Adrenal gland (tissue), 12 donors: ENCODE measurements around the gene ENC1. TPM values are rescaled to one million over a fixed set of nuclear protein-coding genes. Genes with fewer than 3 reads are reported as not detected.

ENCODE experiments used
- DNase-seq, 7 donors: peaks; one replicate each; pipeline ENCODE4 v3.0.0-alpha.2; 2019 to 2020
- H3K27ac ChIP-seq, 5 donors: fragments of 200-600 bp; sonication (generic) in 4 of 5; 1 replicate in 3 of 5; 2 replicates in 2 of 5; pipeline versions ENCODE4 v1.5.1 to v1.8.0; 2016 to 2020; ENCODE audit warnings: mild to moderate bottlenecking in 1 of 5
- H3K27me3 ChIP-seq: fragments of 200-600 bp; 2 replicates; pipeline ENCODE4 v1.8.0; 2021
- H3K36me3 ChIP-seq, 2 donors: fragments of 200-600 bp; replicated peaks in 1 of 2; 1 replicate in 1 of 2; 2 replicates in 1 of 2; pipeline versions ENCODE4 v1.5.1 to v1.8.0; 2018 to 2022
- H3K4me1 ChIP-seq, 2 donors: fragments of 200-600 bp; replicated peaks in 1 of 2; 1 replicate in 1 of 2; 2 replicates in 1 of 2; pipeline versions ENCODE4 v1.5.1 to v1.8.0; 2018 to 2021
- H3K4me3 ChIP-seq, 4 donors: fragments of 200-600 bp; sonication (generic) in 3 of 4; one replicate each; pipeline ENCODE4 v1.5.1; 2016 to 2018
- H3K9me3 ChIP-seq, 3 donors: fragments of 200-600 bp; sonication (generic) in 1 of 3; replicated peaks in 1 of 3; 1 replicate in 2 of 3; 2 replicates in 1 of 3; pipeline versions ENCODE4 v1.5.1 to v1.8.0; 2016 to 2021
- POLR2A ChIP-seq, 2 donors: fragments of 450-650 bp; IDR thresholded peaks; one replicate each; pipeline ENCODE4 v1.6.1; 2017; ENCODE audit warnings: antibody characterized with exemption in 2 of 2, mild to moderate bottlenecking in 2 of 2, moderate library complexity in 1 of 2
- WGBS, 4 donors: extraction: QIAGEN DNeasy Blood & Tissue Kit in 2 of 4; methylation state at CpG; one replicate each; pipeline versions ENCODE4 v1.1.5 to v1.1.7; 2013 to 2017; 5-methylcytosine and 5-hydroxymethylcytosine counted together
- intact Hi-C, 2 donors: fragments of 100-400 bp; cut with DNase I; formaldehyde crosslinking; loops; one replicate each; pipeline versions ENCODE4 v1.14.1 to v1.15.0; 2022 to 2023
- polyA plus RNA-seq, 3 donors: library from polyadenylated mRNA; stranded (reverse); fragments of 200-250 nt in 2 of 3; fragments of 350-450 nt in 1 of 3; fragmentation: Illumina TruSeq in 1 of 3; extraction: RNeasy Lipid Tissue Mini Kit (QIAGEN cat#74804) in 1 of 3; gene quantifications; one replicate each; pipeline ENCODE4 v1.2.3, GENCODE V29; 2013 to 2014
- total RNA-seq, 9 donors: library from RNA; depleted of rRNA in 4 of 9; stranded (reverse); fragments of >200 nt in 4 of 9; fragments of 120-200 nt in 1 of 9; fragmentation: NEBNext Ultra II Directional in 1 of 9; extraction: Animal tissue kit (Norgen Biotek cat#: 25700) in 1 of 9; gene quantifications; one replicate each; pipeline versions ENCODE4 v1.1.0 to v1.2.4, GENCODE V29; 2013 to 2023
- TF ChIP-seq, protein P1 (sequence below), 6 experiments: fragments of 450-650 bp in 4 of 6; fragments of 200-600 bp in 2 of 6; sonication (generic) in 1 of 6; IDR thresholded peaks; 1 replicate in 5 of 6; 2 replicates in 1 of 6; pipeline versions ENCODE4 v1.5.1 to v1.8.0; 2016 to 2021; ENCODE audit warnings: antibody characterized with exemption in 6 of 6, mild to moderate bottlenecking in 2 of 6, moderate library complexity in 1 of 6
- donor health status: healthy with polysubstance abuse.
- donor health status: Bipolar disorder and iron deficiency.
- donor health status: DM: yes; HTN: yes; CAD: no.
- donor health status: DM: no; HTN: no; CAD: no.
- donor health status: DM: no; HTN: no; CAD: no.
- donor health status: DM: yes; HTN: yes; CAD: no.

The ENC1 gene
- total and polyA plus RNA-seq, 12 donors, result 2.1 to 48.7 (median 4.4) TPM

DNA sequence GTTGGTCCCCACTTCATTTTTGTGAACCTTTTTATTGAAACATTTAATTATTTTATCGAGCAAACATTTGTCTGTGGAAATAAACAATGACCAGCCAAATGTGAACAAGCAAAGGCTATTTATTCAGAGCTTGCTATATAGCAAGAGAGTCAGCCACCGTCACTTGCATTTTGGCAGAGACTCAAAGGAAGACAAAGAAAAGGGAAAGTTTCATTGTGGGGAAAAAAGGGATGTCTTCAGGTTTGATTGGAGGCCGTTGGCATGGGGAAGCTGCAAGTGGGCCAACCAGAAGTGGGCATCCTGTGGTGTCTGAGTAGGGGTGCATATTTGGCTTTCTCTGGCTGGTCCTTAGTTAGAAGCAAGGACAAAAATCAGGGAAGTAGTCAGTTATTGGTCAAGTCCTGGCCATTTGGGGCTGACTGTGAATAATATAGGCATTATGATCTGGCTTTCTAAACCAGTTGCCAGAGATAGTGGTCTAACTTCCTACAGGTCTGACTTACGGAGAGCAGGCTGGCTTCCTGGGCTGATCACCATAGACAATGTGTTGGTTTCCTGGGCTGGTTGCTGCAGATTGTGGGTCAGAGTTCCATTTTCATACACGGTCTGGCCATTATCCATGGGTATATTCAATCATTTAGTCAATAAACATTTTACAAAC, 16.6 kb downstream of the ENC1 start:
- Histone ChIP-seq H3K4me1 (no peaks in the 10 kb centered on the region), H3K27me3 (peaks cover 6% of the 10 kb centered on the region), H3K27ac (no peak overlapping the region), H3K4me3 (no peak overlapping the region), H3K9me3 (no peaks in the 10 kb centered on the region), H3K36me3 (no peaks in the 10 kb centered on the region)
- intact Hi-C loops, result no loop called here
- WGBS, 4 donors, result 78 to 82% (median 79%) methylated on average over 5 of the region's 5 CpGs
- DNase-seq, result no peak
- TF ChIP-seq, protein P1, sequence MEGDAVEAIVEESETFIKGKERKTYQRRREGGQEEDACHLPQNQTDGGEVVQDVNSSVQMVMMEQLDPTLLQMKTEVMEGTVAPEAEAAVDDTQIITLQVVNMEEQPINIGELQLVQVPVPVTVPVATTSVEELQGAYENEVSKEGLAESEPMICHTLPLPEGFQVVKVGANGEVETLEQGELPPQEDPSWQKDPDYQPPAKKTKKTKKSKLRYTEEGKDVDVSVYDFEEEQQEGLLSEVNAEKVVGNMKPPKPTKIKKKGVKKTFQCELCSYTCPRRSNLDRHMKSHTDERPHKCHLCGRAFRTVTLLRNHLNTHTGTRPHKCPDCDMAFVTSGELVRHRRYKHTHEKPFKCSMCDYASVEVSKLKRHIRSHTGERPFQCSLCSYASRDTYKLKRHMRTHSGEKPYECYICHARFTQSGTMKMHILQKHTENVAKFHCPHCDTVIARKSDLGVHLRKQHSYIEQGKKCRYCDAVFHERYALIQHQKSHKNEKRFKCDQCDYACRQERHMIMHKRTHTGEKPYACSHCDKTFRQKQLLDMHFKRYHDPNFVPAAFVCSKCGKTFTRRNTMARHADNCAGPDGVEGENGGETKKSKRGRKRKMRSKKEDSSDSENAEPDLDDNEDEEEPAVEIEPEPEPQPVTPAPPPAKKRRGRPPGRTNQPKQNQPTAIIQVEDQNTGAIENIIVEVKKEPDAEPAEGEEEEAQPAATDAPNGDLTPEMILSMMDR (IDR thresholded peaks at IDR 0.05), result no peak
- TF ChIP-seq POLR2A (IDR thresholded peaks at IDR 0.05), result no peak

DNA sequence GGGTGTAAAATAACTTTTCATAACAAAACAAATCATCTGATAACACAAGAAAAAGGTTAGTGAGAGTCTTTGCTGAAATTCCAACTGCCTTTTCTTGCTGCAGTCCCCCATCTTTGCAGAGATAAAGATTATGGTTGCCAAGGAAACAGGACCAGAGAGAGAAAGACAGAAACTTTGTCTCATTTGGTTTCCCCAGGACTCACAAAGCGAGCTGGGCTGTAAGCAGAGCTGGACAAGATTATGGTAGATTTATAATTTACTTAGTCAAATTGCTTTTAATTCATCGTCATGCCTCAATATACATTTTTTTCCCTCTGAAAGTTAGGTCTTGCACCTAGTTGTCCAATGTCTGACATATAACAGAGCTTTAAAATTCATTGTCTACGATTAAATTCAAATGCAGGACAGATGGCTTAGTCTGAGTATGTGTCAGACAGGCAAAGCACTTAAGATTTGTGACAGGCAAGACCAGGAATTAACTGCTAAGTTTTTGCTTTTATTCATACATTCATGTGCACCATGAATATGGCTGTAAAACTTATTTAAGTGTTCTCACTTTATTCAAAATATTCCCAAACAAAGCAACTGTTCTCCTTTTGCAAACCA, 17.4 kb downstream of the ENC1 start:
- no peaks in the 10 kb centered on the region for H3K36me3 ChIP-seq
- H3K4me1 ChIP-seq, result no peaks in the 10 kb centered on the region
- TF ChIP-seq, protein P1 (IDR thresholded peaks at IDR 0.05), result no peak
- TF ChIP-seq POLR2A (IDR thresholded peaks at IDR 0.05), result no peak
- H3K9me3 ChIP-seq, result no peaks in the 10 kb centered on the region
- no peak for DNase-seq
- intact Hi-C loops, result no loop called here
- 73 to 87% (median 76%) methylated on average over 3 of the region's 3 CpGs for WGBS, 4 donors
- H3K4me3 ChIP-seq, result no peak overlapping the region
- no peak overlapping the region for H3K27ac ChIP-seq
- H3K27me3 ChIP-seq, result peaks cover 6% of the 10 kb centered on the region

DNA sequence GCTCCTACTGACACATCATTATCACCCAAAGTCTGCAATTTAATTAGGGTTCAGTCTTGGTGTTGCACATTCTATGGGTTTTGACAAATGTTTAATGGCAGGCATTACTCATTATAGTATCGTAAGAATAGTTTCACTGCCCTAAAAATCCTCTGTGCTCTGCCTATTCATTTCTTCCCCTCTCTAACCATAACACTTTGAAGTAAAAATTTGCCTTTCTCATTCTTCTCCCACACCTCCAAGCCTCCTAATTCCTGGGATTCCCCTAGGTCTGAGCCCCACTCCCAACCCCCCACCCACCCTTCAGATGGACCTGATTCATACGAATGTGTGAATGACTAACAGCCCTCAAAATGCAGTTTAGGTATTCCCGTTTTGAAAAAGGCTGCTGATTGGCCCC, 18.4 kb downstream of the ENC1 start:
- no peak for TF ChIP-seq POLR2A (IDR thresholded peaks at IDR 0.05)
- TF ChIP-seq, protein P1 (IDR thresholded peaks at IDR 0.05), result no peak
- no peak for DNase-seq
- Histone ChIP-seq H3K27me3 (peaks cover 6% of the 10 kb centered on the region), H3K36me3 (no peaks in the 10 kb centered on the region), H3K27ac (no peak overlapping the region), H3K9me3 (no peaks in the 10 kb centered on the region), H3K4me1 (no peaks in the 10 kb centered on the region), H3K4me3 (no peak overlapping the region)
- WGBS, 4 donors, result 62 to 76% (median 70%) methylated on average over 3 of the region's 3 CpGs
- intact Hi-C loops, result no loop called here

DNA sequence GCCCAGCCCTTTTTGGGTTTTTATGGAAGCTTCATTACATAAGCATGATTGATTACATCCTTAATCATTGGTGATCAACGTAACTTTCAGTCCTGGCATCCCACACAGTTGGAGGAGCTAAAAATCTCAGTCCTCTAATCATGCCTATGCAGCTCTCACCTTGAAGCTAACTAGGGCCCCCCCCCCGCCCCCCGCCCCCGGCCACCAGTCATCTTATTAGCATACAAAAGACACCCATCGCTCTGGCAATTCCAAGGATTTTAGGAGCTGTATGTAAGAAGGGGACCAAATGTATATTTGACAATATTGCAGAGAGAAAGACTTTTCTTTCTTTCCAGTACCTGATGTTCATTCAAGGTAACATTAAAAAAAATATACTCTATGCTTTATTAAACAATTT, 19.0 kb downstream of the ENC1 start:
- Histone ChIP-seq H3K9me3 (no peaks in the 10 kb centered on the region), H3K36me3 (no peaks in the 10 kb centered on the region), H3K27ac (no peak overlapping the region), H3K4me1 (no peaks in the 10 kb centered on the region), H3K4me3 (no peak overlapping the region), H3K27me3 (peaks cover 6% of the 10 kb centered on the region)
- intact Hi-C loops, result no loop called here
- WGBS, 4 donors, result 29 to 60% (median 57%) methylated on average over 5 of the region's 5 CpGs
- DNase-seq, result no peak
- TF ChIP-seq POLR2A (IDR thresholded peaks at IDR 0.05), result no peak
- TF ChIP-seq, protein P1 (IDR thresholded peaks at IDR 0.05), result no peak
